ENCODE results near the gene MRPS9.
A peak's percentile ranks its signal among the peaks of the same experiment; 100 is the strongest.

The MRPS9 gene

DNA sequence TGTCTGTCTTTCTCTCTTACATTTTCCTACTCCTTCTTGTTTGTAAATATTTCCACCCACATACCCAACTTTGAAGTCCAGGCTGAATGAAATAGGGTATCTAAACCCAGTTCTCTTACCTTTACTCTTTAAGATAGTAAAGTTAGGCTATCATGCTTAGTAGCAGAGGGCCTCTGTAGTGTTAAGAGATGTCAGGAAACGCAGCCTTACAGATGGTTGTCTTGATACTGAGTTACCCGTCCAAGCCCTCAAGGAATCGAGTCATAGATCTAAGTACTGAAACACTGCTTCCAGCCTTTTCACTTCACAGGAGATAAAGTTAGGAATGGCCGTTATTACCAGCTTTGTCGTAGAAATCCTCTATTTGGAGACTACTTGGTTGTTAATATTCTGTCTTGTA lies 24.3 kb downstream of the MRPS9 start:
- TF ChIP-seq, protein P1, sequence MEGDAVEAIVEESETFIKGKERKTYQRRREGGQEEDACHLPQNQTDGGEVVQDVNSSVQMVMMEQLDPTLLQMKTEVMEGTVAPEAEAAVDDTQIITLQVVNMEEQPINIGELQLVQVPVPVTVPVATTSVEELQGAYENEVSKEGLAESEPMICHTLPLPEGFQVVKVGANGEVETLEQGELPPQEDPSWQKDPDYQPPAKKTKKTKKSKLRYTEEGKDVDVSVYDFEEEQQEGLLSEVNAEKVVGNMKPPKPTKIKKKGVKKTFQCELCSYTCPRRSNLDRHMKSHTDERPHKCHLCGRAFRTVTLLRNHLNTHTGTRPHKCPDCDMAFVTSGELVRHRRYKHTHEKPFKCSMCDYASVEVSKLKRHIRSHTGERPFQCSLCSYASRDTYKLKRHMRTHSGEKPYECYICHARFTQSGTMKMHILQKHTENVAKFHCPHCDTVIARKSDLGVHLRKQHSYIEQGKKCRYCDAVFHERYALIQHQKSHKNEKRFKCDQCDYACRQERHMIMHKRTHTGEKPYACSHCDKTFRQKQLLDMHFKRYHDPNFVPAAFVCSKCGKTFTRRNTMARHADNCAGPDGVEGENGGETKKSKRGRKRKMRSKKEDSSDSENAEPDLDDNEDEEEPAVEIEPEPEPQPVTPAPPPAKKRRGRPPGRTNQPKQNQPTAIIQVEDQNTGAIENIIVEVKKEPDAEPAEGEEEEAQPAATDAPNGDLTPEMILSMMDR (IDR thresholded peaks at IDR 0.05; ENCODE audit: extremely low read depth, missing control alignments): no peak
- DNase-seq (ENCODE audit: low spot score): no peak

DNA sequence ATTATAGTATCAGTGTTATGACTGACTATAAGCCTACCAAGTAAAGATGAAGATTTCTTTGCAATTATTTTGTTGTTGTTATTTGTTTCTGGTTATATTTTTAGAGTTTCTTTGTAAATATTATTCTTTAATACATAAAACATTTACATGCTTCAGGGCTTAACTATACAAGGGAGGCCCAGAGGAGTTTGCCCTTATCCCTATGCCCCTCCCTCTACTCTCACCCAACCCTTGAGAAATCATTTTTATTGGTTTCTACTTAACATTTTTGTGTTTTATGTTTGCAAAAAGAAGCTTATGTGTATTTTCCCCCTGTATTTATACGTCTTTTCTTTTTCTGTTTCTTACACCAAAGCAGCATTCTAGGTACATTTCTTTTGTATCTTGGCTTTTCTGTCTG lies 30.5 kb downstream of the MRPS9 start:
- no peak for DNase-seq (ENCODE audit: low spot score)

GRCh38 chr2:105068875-105069274 lies 31.0 kb downstream of the MRPS9 start:
- DNase-seq (ENCODE audit: low spot score): no peak
- TF ChIP-seq, protein P1 (IDR thresholded peaks at IDR 0.05; ENCODE audit: extremely low read depth, missing control alignments): no peak

More for the DNA sequence above, 30.5 kb downstream of the MRPS9 start:
- TF ChIP-seq, protein P1 (IDR thresholded peaks at IDR 0.05; ENCODE audit: extremely low read depth, missing control alignments): no peak

GRCh38 chr2:105070010-105070865 lies 32.4 kb downstream of the MRPS9 start:
- no peak for DNase-seq (ENCODE audit: low spot score)
- TF ChIP-seq, protein P1 (IDR thresholded peaks at IDR 0.05; ENCODE audit: extremely low read depth, missing control alignments): no peak

GRCh38 chr2:105071379-105071778 lies 33.5 kb downstream of the MRPS9 start:
- no peak for DNase-seq (ENCODE audit: low spot score)
- TF ChIP-seq, protein P1 (IDR thresholded peaks at IDR 0.05; ENCODE audit: extremely low read depth, missing control alignments): no peak

DNA sequence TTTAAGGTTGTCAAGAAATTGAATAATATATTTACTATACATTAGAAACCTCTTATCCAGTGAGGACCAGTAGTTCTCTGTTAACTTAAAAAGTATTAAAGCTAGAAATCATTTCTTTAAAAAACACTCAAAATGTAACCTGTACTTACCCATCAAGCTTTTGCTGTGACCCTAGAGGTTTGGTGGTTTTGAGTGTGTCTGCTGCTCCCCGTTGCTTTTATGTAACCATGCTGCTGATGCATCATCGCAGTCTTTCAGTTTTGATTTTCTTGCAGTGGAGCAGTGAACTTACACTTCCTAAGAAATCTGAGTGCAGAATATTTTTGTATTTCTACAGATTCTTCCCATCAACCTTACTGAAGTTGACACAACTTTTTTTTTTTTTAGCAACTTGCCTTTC lies 34.2 kb downstream of the MRPS9 start:
- TF ChIP-seq, protein P1 (IDR thresholded peaks at IDR 0.05; ENCODE audit: extremely low read depth, missing control alignments): no peak
- DNase-seq (ENCODE audit: low spot score): peak; percentile 24

DNA sequence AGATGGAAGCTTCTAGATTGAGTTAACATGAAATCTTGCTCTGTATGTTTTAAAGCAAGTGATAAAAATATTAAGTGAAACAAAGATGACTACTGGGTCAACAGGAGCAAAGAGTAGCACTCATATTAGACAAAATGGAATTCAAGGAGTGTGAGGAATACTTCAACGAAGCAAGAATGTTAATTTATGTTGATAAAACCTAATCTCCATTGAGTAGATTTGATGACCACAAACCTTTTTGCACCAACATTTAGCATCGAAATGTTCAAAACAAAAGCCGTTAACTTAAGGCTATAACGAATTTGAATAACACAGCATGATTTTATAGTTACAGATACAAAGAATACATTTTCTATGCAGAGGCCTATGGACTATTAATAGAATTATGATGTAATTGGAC lies 35.7 kb downstream of the MRPS9 start:
- no peak for DNase-seq (ENCODE audit: low spot score)
- TF ChIP-seq, protein P1 (IDR thresholded peaks at IDR 0.05; ENCODE audit: extremely low read depth, missing control alignments): no peak

Data from GM20000 (cell line).